ENCODE data around the gene RGL1. TPM values are rescaled to one million over a fixed set of nuclear protein-coding genes. Genes with fewer than 3 reads are reported as not detected.
"Not testable (repeated sequence)": the region's sequence is repeated elsewhere in the genome, so short reads cannot be mapped to it uniquely, and the experiment has no call there.

RGL1 gene
- total RNA-seq, 1 donor from 2014 or later: 28.2 TPM

GRCh38 chr1:183783767-183784637 lies 20.9 kb upstream of the RGL1 start:
- H3K27me3 ChIP-seq (ENCODE audit: control insufficient read depth in 3 of 3, insufficient read depth in 3 of 3, low read length in 3 of 3): no peaks in the 10 kb centered on the region
- no peaks in the 10 kb centered on the region for H3K36me3 ChIP-seq (ENCODE audit: control insufficient read depth in 3 of 3, insufficient read depth in 3 of 3, low read length in 3 of 3)
- H3K27ac ChIP-seq (ENCODE audit: low read depth, low read length): no peak overlapping the region
- no peak overlapping the region for H3K9ac ChIP-seq (ENCODE audit: low read depth in 1 of 3, low read length in 3 of 3)
- H3K4me1 ChIP-seq (ENCODE audit: control insufficient read depth in 3 of 3, insufficient read depth in 3 of 3, low read length in 3 of 3): peaks cover 9 to 10% (median 9%) of the 10 kb centered on the region in 3 donors
- no peaks in the 10 kb centered on the region for H3K9me3 ChIP-seq (ENCODE audit: control insufficient read depth in 3 of 3, low read length in 3 of 3)
- H3K4me3 ChIP-seq (ENCODE audit: low read length in 3 of 3): no peak overlapping the region

GRCh38 chr1:183785921-183786320 lies 19.0 kb upstream of the RGL1 start:
- peaks cover 9 to 10% (median 9%) of the 10 kb centered on the region in 3 donors for H3K4me1 ChIP-seq (ENCODE audit: control insufficient read depth in 3 of 3, insufficient read depth in 3 of 3, low read length in 3 of 3)
- H3K27me3 ChIP-seq (ENCODE audit: control insufficient read depth in 3 of 3, insufficient read depth in 3 of 3, low read length in 3 of 3); H3K27ac ChIP-seq (ENCODE audit: low read depth, low read length); H3K36me3 ChIP-seq (ENCODE audit: control insufficient read depth in 3 of 3, insufficient read depth in 3 of 3, low read length in 3 of 3); H3K4me3 ChIP-seq (ENCODE audit: low read length in 3 of 3); H3K9me3 ChIP-seq (ENCODE audit: control insufficient read depth in 3 of 3, low read length in 3 of 3); H3K9ac ChIP-seq (ENCODE audit: low read depth in 1 of 3, low read length in 3 of 3): not testable (repeated sequence)

GRCh38 chr1:183787704-183788103 lies 17.2 kb upstream of the RGL1 start:
- no peaks in the 10 kb centered on the region for H3K27me3 ChIP-seq (ENCODE audit: control insufficient read depth in 3 of 3, insufficient read depth in 3 of 3, low read length in 3 of 3)
- peaks cover 9 to 10% (median 9%) of the 10 kb centered on the region in 3 donors for H3K4me1 ChIP-seq (ENCODE audit: control insufficient read depth in 3 of 3, insufficient read depth in 3 of 3, low read length in 3 of 3)
- no peak overlapping the region for H3K9ac ChIP-seq (ENCODE audit: low read depth in 1 of 3, low read length in 3 of 3)
- H3K4me3 ChIP-seq (ENCODE audit: low read length in 3 of 3): no peak overlapping the region
- H3K9me3 ChIP-seq (ENCODE audit: control insufficient read depth in 3 of 3, low read length in 3 of 3): no peaks in the 10 kb centered on the region
- H3K27ac ChIP-seq (ENCODE audit: low read depth, low read length): no peak overlapping the region
- no peaks in the 10 kb centered on the region for H3K36me3 ChIP-seq (ENCODE audit: control insufficient read depth in 3 of 3, insufficient read depth in 3 of 3, low read length in 3 of 3)

GRCh38 chr1:183791319-183791718 lies 13.6 kb upstream of the RGL1 start:
- Histone ChIP-seq H3K4me3 (ENCODE audit: low read length in 3 of 3) (no peak overlapping the region), H3K4me1 (ENCODE audit: control insufficient read depth in 3 of 3, insufficient read depth in 3 of 3, low read length in 3 of 3) (no peaks in the 10 kb centered on the region), H3K27me3 (ENCODE audit: control insufficient read depth in 3 of 3, insufficient read depth in 3 of 3, low read length in 3 of 3) (no peaks in the 10 kb centered on the region), H3K9ac (ENCODE audit: low read depth in 1 of 3, low read length in 3 of 3) (no peak overlapping the region), H3K9me3 (ENCODE audit: control insufficient read depth in 3 of 3, low read length in 3 of 3) (no peaks in the 10 kb centered on the region), H3K27ac (ENCODE audit: low read depth, low read length) (no peak overlapping the region), H3K36me3 (ENCODE audit: control insufficient read depth in 3 of 3, insufficient read depth in 3 of 3, low read length in 3 of 3) (no peaks in the 10 kb centered on the region)

GRCh38 chr1:183792300-183792699 lies 12.6 kb upstream of the RGL1 start:
- no peak overlapping the region for H3K9ac ChIP-seq (ENCODE audit: low read depth in 1 of 3, low read length in 3 of 3)
- no peaks in the 10 kb centered on the region for H3K36me3 ChIP-seq (ENCODE audit: control insufficient read depth in 3 of 3, insufficient read depth in 3 of 3, low read length in 3 of 3)
- no peaks in the 10 kb centered on the region for H3K27me3 ChIP-seq (ENCODE audit: control insufficient read depth in 3 of 3, insufficient read depth in 3 of 3, low read length in 3 of 3)
- no peak overlapping the region for H3K4me3 ChIP-seq (ENCODE audit: low read length in 3 of 3)
- H3K27ac ChIP-seq (ENCODE audit: low read depth, low read length): no peak overlapping the region
- H3K9me3 ChIP-seq (ENCODE audit: control insufficient read depth in 3 of 3, low read length in 3 of 3): no peaks in the 10 kb centered on the region
- H3K4me1 ChIP-seq (ENCODE audit: control insufficient read depth in 3 of 3, insufficient read depth in 3 of 3, low read length in 3 of 3): no peaks in the 10 kb centered on the region

GRCh38 chr1:183794088-183794487 lies 10.8 kb upstream of the RGL1 start:
- Histone ChIP-seq H3K9ac (ENCODE audit: low read depth in 1 of 3, low read length in 3 of 3) (no peak overlapping the region), H3K9me3 (ENCODE audit: control insufficient read depth in 3 of 3, low read length in 3 of 3) (no peaks in the 10 kb centered on the region), H3K4me1 (ENCODE audit: control insufficient read depth in 3 of 3, insufficient read depth in 3 of 3, low read length in 3 of 3) (no peaks in the 10 kb centered on the region), H3K36me3 (ENCODE audit: control insufficient read depth in 3 of 3, insufficient read depth in 3 of 3, low read length in 3 of 3) (no peaks in the 10 kb centered on the region), H3K27me3 (ENCODE audit: control insufficient read depth in 3 of 3, insufficient read depth in 3 of 3, low read length in 3 of 3) (no peaks in the 10 kb centered on the region), H3K4me3 (ENCODE audit: low read length in 3 of 3) (no peak overlapping the region), H3K27ac (ENCODE audit: low read depth, low read length) (no peak overlapping the region)

- Histone ChIP-seq H3K4me3 (ENCODE audit: low read length in 3 of 3) (no peak overlapping the region), H3K27ac (ENCODE audit: low read depth, low read length) (no peak overlapping the region), H3K9me3 (ENCODE audit: control insufficient read depth in 3 of 3, low read length in 3 of 3) (peaks cover 0 to 4% (median 3%) of the 10 kb centered on the region in 3 donors), H3K27me3 (ENCODE audit: control insufficient read depth in 3 of 3, insufficient read depth in 3 of 3, low read length in 3 of 3) (no peaks in the 10 kb centered on the region), H3K36me3 (ENCODE audit: control insufficient read depth in 3 of 3, insufficient read depth in 3 of 3, low read length in 3 of 3) (no peaks in the 10 kb centered on the region), H3K4me1 (ENCODE audit: control insufficient read depth in 3 of 3, insufficient read depth in 3 of 3, low read length in 3 of 3) (peaks cover 2 to 8% (median 3%) of the 10 kb centered on the region in 3 donors), H3K9ac (ENCODE audit: low read depth in 1 of 3, low read length in 3 of 3) (no peak overlapping the region)
Observed at GRCh38 chr1:183800449-183800848, 4.5 kb upstream of the RGL1 start.

GRCh38 chr1:183801649-183802048 lies 3.3 kb upstream of the RGL1 start:
- peaks cover 2 to 9% (median 6%) of the 10 kb centered on the region in 3 donors for H3K4me1 ChIP-seq (ENCODE audit: control insufficient read depth in 3 of 3, insufficient read depth in 3 of 3, low read length in 3 of 3)
- no peaks in the 10 kb centered on the region for H3K36me3 ChIP-seq (ENCODE audit: control insufficient read depth in 3 of 3, insufficient read depth in 3 of 3, low read length in 3 of 3)
- peaks cover 0 to 4% (median 3%) of the 10 kb centered on the region in 3 donors for H3K9me3 ChIP-seq (ENCODE audit: control insufficient read depth in 3 of 3, low read length in 3 of 3)
- no peak overlapping the region for H3K27ac ChIP-seq (ENCODE audit: low read depth, low read length)
- no peak overlapping the region for H3K9ac ChIP-seq (ENCODE audit: low read depth in 1 of 3, low read length in 3 of 3)
- H3K27me3 ChIP-seq (ENCODE audit: control insufficient read depth in 3 of 3, insufficient read depth in 3 of 3, low read length in 3 of 3): no peaks in the 10 kb centered on the region
- H3K4me3 ChIP-seq (ENCODE audit: low read length in 3 of 3): no peak overlapping the region

- Histone ChIP-seq H3K4me3 (ENCODE audit: low read length in 3 of 3) (peak overlapping the region in 2 of 3 donors; percentile 79 to 94), H3K9me3 (ENCODE audit: control insufficient read depth in 3 of 3, low read length in 3 of 3) (peaks cover 0 to 4% (median 3%) of the 10 kb centered on the region in 3 donors), H3K27me3 (ENCODE audit: control insufficient read depth in 3 of 3, insufficient read depth in 3 of 3, low read length in 3 of 3) (no peaks in the 10 kb centered on the region), H3K4me1 (ENCODE audit: control insufficient read depth in 3 of 3, insufficient read depth in 3 of 3, low read length in 3 of 3) (peaks cover 2 to 23% (median 6%) of the 10 kb centered on the region in 3 donors), H3K27ac (ENCODE audit: low read depth, low read length) (peak overlapping the region; percentile 79), H3K9ac (ENCODE audit: low read depth in 1 of 3, low read length in 3 of 3) (peak overlapping the region; percentile 66 to 95 (median 80)), H3K36me3 (ENCODE audit: control insufficient read depth in 3 of 3, insufficient read depth in 3 of 3, low read length in 3 of 3) (no peaks in the 10 kb centered on the region)
Observed at GRCh38 chr1:183804387-183804786, 533 bp upstream of the RGL1 start.

- Histone ChIP-seq H3K9ac (ENCODE audit: low read depth in 1 of 3, low read length in 3 of 3) (peak overlapping the region in 2 of 3 donors; percentile 25 to 40), H3K27me3 (ENCODE audit: control insufficient read depth in 3 of 3, insufficient read depth in 3 of 3, low read length in 3 of 3) (no peaks in the 10 kb centered on the region), H3K4me3 (ENCODE audit: low read length in 3 of 3) (peak overlapping the region; percentile 19 to 94 (median 36)), H3K9me3 (ENCODE audit: control insufficient read depth in 3 of 3, low read length in 3 of 3) (peaks cover 0 to 3% (median 2%) of the 10 kb centered on the region in 3 donors), H3K27ac (ENCODE audit: low read depth, low read length) (peak overlapping the region; percentile 51), H3K4me1 (ENCODE audit: control insufficient read depth in 3 of 3, insufficient read depth in 3 of 3, low read length in 3 of 3) (peaks cover 2 to 28% (median 6%) of the 10 kb centered on the region in 3 donors), H3K36me3 (ENCODE audit: control insufficient read depth in 3 of 3, insufficient read depth in 3 of 3, low read length in 3 of 3) (no peaks in the 10 kb centered on the region)
Observed at GRCh38 chr1:183806125-183806524, 1.2 kb downstream of the RGL1 start.
